HG03108 (cell line): ENCODE measurements around the gene HTR2C.
"Not testable (repeated sequence)": the region's sequence is repeated elsewhere in the genome, so short reads cannot be mapped to it uniquely, and the experiment has no call there.

Source experiments
- ATAC-seq: cut with Tn5 transposase; IDR thresholded peaks from one replicate; pipeline ENCODE4 v1.9.1; 2021; ENCODE audit warnings: moderate library complexity; ENCODE audit not compliant: unreplicated experiment

HTR2C gene

DNA sequence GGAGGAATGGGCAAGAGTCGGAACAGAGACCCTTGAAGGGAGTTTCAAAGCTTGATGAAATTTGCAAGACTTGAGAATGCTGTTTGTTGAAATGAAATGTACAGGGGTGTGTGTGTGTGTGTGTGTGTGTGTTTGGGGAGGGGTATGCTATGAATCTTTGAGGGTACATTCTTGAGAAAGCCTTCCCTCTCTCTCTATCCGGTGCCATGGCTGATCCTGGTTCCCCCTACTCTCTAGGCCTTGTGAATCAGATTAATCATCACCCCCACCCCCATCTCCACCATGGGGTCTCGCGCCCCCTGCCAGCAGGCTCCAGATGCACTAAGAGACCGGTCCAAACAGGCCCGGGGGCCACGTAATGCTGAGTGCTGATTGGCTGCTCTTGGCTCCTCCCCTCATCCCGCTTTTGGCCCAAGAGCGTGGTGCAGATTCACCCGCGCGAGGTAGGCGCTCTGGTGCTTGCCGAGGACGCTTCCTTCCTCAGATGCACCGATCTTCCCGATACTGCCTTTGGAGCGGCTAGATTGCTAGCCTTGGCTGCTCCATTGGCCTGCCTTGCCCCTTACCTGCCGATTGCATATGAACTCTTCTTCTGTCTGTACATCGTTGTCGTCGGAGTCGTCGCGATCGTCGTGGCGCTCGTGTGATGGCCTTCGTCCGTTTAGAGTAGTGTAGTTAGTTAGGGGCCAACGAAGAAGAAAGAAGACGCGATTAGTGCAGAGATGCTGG lies at the start of gene HTR2C:
HTR2C (plus strand) TSS at position 441 of the 729 bp plus-strand sequence. CDS start 142,851 bp downstream, outside the sequence.
- no peak for ATAC-seq

DNA sequence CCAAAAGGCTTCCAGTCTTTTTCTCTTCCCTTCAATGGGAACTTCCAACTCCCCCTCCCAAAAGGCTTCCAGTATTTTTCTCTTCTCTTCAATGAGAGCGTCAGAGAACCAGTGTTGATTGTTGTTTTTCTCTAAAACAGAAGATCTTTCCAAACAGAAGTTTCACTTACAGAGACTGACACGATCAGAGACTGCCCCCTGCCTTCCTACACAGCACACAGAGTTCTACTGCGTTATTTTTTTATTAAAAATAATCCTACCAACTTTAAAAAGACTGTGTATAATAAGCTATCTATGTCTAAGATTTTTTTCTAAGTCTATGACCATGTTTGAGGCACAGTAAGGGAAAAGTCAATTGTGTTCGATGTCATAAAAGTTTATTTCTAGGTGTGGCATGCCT lies 3.5 kb upstream of the HTR2C start:
- no peak for ATAC-seq

DNA sequence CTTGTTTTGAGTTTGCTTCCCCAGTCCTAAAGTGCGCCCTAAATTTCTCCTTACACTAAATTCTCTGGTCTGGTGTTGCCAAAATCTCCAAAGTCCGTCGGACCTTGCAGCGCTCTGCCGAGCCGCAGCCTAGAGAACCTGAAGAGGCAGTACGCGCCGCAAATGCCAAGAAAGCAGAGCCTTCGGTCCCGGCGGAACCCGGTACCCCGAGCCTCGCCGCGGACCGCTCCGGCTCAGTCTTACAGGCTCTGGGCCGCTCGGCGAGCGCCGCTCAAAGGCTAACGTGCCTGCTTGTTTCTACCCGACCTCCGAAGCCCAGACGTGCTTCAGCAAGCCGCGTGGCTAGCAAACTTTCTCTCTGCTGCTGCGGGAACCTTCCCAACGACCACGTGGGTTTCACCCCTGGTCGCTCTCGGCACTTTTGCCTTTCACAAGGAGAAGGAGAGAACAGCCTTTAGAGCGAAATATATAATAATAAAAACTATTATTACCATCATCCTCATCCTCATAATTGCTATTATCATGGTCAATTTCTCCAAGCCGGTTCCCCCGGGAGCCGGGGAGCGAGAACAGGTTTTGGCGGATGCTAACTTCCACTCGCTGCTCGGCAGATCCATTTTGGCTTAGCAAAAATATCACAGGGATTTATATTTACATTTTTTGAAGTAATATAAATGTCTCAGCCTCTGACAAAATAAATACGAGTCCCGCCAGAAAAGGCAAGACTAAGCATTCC lies 2.2 kb upstream of the HTR2C start:
- no peak for ATAC-seq

DNA sequence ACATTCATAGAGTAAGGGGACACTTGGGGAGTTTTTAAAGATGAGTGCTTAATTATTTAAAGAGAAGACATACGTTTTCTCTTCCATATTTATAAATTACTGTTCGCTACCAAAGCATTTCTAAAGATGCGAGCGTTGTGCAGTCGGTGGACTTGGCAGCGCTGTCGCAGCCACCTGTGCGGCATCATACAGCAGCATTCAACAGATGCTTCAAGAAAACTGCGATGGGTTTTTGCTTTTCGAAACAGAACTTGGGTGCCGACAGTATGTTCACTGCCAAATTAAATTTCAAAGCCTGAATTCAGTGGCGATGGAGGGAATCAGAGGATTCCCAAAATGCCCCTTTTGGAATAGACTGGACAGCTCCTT lies 1.6 kb upstream of the HTR2C start:
- ATAC-seq: no peak

DNA sequence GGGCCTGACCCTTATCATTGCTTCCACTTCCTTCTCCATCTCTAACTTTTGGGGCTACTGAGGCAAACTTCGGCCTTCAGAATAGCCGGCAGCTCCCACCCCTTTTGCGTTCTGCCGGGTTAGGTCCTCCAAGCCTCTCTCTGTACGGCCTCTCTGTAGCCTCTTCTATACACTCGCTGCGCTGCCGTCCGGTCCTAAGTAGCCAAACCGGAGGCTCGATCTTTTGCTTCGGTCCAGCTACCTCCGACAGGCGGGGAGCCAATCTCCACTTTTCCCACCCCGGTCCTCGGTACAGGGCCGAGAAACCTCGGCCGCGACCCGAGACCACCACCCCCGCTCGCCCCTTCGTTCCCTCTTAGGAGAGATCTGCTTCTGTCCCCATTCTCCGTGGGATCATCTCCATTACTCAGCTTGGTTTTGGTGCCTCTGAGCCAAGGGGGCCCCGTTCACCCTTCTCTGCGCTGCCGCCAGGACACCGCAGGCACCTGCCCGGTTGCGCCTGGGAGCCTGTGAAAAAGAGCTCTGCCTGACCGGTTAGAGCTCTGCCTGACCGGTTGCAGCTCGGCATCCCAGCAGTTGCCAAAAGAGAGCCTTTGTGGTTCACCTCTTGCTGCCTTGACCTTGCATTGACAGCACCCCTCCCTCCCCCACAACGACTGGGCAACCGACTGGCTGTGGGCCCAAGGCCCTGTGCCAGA lies 1.0 kb upstream of the HTR2C start:
- no peak for ATAC-seq

DNA sequence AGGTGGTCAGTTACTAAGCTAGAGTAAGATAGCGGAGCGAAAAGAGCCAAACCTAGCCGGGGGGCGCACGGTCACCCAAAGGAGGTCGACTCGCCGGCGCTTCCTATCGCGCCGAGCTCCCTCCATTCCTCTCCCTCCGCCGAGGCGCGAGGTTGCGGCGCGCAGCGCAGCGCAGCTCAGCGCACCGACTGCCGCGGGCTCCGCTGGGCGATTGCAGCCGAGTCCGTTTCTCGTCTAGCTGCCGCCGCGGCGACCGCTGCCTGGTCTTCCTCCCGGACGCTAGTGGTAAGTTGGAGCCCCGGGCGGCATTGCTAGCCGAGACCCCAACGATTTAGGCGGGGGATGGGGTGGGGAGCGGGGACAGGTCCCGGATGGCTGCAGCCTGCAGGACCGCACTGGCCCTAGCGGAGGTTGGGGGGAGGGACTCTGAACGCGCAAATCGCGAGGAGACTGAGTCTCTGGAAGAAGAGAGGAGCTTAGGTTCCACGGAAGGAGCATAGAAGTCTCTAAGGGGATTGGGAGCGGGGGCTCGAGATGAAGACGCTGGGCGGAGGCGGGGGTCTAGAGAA lies 573 bp downstream of the HTR2C start:
- ATAC-seq: no peak

DNA sequence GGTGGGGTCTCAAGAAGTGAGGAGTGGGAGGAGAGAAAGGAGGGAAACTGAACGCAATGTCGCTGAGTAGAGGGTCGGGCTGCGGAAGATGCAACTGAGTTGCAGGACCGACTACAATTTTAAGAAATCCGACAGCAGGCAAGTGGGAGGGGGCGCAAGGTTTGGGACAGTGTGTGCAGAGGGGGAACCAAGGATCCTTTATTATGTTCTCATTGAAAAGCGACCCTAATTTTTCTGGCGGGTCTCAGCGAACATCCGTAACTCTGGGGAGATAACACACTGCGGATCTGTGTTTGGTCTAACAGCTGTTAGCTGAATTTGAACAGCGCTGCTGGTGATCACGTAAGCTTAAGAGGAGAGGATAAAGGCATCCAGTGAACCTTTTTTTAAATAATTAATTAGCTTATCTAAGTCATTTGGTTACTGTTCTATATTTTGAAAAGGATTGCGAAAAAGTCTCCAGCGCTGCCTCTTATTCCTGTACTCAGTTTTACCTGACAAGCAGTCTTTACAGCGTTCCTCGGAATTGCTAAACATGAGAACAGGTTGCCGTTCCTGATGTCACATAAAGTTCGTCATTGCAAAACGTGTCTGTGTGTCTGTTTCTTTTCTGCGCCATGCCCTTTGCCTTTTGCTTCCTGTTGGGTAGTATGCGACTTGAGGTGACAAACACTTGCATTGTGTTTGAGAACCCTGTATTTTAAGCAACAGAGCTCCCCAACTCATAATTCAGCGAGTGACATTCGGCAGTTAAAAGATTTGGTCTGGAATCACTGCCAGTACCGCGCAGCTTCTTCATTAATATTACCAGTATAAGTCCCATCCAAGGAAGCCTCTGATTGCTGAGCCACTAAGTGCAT lies 1.3 kb downstream of the HTR2C start:
- ATAC-seq: no peak

DNA sequence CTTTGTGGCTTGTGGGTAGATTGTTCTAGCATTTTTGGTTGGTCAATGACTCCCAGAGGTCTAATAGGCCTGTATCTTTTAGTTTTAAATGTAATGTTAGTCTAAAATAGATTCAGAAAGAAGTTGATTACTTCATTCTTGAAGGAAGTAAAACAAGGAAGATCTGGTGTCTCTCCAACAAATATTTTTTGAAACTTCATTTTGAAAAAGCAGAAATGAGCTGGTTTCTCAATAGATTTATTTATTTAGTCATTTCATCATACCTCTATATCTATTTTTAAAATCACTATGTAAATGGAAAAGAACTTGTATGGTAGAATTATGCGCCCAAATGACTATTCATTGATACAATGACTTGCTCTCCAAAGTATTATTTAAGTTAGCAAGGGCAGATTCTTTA lies 7.2 kb downstream of the HTR2C start:
- ATAC-seq: no peak

DNA sequence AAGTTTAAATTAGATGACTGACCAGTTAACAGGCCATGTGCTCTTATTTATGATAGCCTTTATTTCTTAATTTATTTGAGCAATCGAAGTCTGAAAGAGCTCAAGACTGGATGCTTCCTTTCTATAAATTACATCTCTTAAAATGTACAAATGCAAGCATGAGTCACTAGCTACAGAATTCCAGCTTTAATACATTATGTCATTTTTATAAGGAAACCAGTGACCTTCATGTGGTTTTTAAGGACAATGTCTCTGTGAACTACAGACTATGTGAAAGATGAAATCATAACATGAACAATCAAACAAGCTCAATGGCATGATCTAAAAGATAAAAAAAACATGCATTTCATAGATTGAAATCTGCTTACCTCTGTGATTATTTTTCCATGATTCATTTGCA lies 15.4 kb downstream of the HTR2C start:
- no peak for ATAC-seq

DNA sequence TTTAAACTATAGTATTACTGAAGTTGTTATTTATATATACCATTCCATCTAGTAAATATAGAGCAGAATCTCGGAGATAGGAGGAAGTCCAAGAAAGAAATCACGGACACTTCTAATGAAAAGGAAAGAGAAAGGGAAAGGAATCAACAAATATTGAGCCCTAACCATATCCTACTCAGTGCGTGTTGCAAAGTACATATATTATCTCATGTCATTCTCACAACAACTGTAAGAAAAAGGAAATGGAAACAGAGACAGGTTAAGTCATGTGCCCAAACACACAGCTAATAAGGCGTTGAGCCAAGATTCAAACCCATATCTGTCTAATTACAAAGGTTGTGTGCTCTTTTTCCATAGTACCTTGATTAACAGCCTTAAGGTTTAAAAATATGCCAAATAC lies 16.0 kb downstream of the HTR2C start:
- ATAC-seq: no peak

DNA sequence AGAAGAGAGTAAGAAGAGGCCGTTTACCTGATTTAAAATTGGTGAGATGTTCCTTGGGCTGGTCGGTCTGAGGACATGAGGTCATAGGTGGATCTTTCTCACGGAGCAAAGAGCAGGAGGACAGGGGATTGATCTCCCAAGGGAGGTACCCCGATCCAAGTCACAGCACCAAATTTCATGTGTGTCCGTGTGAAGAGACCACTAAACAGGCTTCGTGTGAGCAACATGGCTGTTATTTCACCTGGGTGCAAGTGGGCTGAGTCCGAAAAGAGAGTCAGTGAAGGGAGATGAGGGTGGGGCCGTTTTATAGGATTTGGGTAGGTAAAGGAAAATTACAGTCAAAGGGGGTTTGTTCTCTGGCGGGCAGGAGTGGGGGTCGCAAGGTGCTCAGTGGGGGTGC lies 22.7 kb downstream of the HTR2C start:
- not testable (repeated sequence) for ATAC-seq

DNA sequence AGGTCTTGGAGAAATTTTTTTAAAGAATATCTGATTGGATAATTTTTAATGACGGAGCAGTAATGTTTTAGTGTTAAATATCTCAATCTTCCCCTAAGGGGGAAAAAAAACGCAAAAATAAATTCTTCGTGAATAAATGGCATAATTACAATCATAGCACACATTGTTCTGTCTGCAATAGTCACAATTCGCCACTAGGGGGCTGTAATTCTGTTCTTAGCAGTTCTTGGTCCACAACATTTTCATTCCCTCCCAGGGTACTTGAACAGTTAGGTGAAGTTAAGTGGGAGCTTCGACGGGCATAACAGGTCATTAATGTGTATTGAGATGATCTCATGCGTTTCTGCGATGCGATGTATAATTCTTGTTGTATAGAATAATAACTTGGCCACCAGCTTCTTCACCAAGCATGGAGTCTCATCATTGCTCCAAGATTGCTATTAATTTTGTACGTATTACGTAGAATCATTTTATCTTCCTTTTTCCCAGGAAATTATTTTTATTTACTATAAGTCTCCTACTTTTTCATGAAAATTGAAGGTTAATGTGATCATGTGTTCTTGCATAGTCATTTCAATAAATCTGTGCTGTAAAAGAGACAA lies 27.2 kb downstream of the HTR2C start:
- no peak for ATAC-seq

DNA sequence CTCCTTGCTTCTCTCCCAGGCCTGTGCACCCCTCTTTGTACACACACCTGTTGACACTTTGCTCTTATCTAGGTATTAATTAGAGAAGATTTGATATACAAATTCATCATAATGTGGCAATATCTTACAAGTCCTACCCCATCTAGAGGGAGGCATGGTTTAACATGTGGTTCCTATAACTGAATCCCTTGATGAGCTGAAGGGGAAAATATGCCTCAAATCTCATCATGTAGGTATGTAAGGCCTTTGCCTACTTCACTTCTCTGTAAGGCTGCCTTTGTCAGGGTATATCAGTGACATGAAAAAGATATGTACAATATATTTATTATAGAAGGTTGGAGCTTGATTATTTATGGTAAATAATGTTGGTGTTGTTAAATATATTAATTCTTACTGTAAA lies 31.9 kb downstream of the HTR2C start:
- ATAC-seq: no peak

DNA sequence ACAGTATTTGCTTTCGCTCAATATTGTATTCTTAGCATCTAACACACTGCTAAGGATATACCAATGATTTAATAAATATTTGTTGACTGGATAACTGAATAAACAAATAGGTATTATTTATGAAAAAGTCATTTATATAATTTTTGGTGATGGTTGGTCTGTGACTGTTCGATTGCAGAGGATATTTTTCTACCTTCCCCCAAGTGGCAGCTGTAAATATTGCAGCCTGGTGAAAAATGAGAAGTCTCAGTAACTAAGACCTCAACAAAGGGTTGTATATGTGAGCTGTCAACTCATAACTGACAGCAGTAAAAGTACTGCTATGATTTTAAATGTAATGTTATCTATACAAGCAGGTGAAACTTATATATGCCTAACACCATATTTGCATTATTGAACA lies 36.0 kb downstream of the HTR2C start:
- no peak for ATAC-seq

DNA sequence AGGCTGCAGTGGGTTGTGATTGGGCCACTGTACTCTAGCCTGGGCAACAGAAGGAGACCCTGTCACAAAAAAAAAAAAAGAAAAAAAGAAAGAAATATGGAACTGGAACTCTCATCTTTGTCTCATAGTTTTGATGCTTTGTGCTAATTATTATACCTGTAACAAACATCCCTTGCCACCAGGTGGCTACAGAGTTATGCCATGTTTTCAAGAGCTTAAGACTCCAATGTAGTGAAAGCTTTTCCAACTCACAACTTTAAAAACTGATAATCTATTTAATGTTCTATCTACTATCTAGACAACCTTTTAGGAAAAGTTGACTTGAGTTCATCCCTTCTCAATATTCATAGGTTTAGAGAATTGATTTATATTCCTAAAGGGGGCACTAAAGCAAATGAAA lies 42.4 kb downstream of the HTR2C start:
- ATAC-seq: no peak

DNA sequence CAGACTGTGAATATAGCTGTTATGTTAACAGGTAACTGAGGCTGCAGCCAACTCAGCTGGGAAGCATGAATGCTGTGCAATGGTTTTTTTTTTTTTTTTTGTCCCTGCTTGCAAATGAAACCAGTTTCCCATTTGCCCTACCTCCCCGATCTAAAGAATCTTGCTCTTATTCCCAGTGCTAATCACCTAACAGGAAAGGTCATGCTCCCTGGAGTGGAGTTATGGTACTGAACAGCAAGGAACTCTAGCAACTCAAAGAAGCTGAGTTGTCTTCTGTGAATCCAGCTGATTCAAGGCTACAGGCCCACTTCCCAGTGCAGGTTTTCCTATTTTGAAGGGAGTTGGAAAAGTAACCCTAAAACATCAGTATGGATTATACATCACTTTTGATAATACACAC lies 52.1 kb downstream of the HTR2C start:
- no peak for ATAC-seq

DNA sequence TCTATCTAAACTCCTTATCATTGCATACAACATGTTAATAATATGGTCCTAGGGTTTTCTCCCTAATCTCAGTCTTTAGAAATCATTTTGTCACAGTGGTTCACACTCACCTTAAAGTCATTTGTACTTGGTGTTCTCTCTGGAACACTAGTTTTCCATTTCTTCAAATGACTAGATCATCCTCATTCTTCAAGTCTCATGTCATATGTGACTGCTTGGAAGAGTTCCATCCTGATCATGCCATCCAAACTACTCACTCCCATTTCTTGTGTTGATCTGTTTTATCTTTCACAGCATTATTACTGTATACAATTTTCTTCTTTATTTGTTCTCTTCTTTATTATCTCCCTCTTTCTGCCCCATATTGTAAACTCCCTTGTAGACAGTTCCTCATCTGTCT lies 66.5 kb downstream of the HTR2C start:
- no peak for ATAC-seq

DNA sequence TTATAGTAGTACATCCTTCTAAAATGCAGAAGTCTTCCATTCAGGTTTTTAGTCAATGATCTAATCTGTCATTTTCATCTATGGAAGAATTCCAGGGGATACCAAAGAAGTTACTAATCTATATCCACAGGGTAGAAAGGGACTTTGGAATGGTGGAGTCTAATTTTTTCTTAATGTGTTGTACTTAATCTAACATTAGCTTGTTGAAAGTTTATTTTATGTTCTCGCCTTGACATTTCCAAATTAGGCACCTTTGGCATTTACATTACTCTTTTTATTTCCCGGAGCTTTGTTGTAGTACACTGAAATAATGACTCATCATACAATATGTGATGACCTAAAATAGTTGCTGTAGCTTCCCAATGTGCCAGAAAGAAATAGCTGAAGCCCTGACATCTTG lies 91.5 kb downstream of the HTR2C start:
- no peak for ATAC-seq

DNA sequence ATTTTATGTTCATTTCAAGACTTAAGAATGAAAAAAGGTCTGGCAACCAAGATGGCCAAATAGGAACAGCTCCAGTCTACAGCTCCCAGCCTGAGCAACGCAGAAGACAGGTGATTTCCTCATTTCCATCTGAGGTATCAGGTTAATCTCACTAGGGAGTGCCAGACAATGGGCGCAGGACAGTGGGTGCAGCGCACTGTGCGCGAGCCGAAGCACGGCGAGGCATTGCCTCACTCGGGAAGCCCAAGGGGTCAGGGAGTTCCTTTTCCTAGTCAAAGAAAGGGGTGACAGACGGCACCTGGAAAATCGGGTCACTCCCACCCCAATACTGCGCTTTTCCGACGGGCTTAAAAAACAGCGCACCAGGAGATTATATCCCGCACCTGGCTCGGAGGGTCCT lies 116.6 kb downstream of the HTR2C start:
- not testable (repeated sequence) for ATAC-seq

DNA sequence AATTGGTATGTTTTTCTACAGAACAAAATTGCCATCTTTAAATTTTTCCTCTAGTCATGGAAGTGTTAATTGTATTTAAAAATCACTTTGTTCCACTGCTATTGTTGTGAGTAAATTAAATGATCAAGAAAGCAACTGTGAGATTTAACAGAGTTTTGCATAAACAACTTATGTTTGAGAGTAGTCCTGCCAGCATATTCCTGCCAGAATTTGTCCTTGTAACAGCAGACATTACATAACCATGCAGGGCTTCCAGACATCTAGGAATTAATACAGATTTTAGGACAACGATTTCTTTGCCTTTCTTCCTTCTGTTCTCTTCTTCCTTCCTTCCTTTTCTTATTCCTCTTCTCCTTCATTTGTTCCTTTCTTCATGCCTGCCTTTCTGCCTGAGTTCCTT lies 125.5 kb downstream of the HTR2C start:
- no peak for ATAC-seq
